ENCODE data around the gene PRKCQ.

- TF ChIP-seq CTCF (IDR thresholded peaks at IDR 0.05; ENCODE audit: insufficient read depth, low read length, poor library complexity, severe bottlenecking), result no peak
- no peak for TF ChIP-seq EZH2phosphoT487 (conservative IDR thresholded peaks at IDR 0.05; ENCODE audit: low read length)
Observed at GRCh38 chr10:6558272-6558671, 21.8 kb downstream of the PRKCQ start.
